ENCODE results near the gene TRAPPC10.

The TRAPPC10 gene

GRCh38 chr21:44011579-44012473 is at the start of gene TRAPPC10:
TRAPPC10 (plus strand) TSS chr21:44012309; CDS start chr21:44012494, 185 bp downstream.
- DNase-seq (ENCODE audit: low read depth in 3 of 3, low spot score in 1 of 3): peak; percentile 29 to 66 (median 51)

DNA sequence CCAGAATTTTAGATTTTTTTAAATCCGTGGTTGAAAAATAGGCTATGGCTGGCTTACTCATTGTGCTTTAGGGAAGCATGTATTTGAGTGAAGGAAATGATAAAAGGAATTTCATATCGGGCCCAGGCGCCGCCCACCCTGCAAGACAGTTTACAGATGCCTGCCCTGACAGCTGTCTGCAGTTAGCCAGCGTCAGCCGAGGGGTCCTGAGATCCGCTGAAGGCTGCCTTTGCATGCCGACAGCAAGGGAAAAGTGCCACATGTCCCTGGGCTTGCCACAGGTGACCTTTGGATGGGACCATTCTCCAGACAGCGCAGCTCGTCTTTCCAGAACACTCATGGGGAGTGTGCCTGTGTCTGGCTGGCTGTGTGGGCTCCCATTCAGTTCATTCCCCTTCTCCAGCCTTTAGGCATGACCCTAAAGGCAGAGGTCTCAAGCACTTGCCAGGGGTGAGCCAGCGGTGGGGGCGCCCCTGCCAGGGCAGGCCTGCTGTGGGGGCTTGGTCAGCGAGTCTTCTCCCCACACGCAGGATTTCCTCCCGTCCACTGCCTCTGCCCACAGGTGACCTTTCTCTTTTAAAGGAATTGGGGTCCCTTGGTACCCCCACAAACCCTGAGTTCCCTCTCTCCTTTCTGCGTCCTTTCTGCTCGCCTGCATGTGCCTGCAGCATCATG is 46.1 kb upstream of the TRAPPC10 start:
- DNase-seq (ENCODE audit: low read depth in 3 of 3, low spot score in 1 of 3): no peak

DNA sequence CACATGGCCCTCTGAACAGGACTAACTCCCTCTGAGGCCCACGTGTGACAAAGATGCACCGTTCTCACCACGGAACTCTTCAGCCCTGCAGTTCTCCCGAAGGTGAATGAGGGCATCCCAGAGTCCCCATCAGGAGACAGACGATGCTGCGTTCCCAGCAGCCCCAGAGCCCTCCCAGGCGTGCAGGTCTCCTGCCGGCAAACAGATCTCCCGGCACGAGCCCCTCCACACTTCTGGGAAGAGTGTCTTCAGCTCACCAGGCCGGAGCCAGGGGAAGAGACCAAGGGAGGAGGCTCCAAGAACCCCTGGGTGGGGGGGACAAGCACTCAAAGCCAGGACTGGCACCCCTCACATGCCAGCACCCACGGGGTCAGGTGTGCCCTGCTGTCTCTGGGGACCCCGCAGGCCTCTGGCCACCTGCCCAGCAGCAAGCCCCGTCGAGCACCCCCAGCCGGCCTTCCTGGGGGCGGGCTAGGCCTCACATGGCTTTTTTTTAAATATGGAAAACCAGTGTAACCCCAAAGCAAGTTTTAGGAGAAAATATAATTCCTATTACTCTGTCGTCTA is 45.1 kb upstream of the TRAPPC10 start:
- DNase-seq (ENCODE audit: low read depth in 3 of 3, low spot score in 1 of 3): no peak

GRCh38 chr21:43967981-43968380 is 44.1 kb upstream of the TRAPPC10 start:
- no peak for DNase-seq (ENCODE audit: low read depth in 3 of 3, low spot score in 1 of 3)

DNA sequence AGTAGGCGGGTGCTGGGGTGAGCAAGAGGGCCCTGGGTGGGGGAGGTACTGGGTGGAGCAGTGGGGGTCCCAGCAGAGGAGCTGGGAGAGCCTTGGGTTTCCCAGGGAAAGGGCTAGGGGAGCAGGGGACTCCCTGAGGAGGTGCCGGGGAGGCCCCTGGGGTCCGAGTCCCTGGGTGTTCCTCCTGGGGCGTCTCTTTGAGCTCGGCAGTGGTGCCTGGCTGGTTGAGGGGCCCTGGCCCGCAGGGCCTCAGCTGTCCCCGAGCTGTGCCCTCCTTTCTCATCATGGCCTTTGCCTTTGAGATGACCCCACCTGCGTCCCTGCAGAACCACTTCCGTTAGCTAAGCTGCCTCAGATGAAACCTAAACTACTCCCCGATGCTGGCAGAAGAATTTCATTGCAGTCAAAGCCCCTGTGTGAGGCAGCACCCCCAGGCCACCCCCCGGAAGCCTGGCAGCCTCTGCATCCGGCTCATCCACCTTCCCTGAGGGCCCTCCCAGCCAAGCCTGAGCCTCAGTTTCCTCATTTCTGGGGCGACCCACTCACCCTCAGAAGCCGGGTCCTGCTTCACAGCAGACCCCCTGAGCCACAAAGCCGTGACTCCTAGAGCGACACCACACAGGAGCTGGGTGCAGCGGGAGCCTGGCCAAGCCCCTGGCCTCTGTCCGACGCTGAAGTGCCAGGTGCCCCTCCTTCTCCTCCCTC is 43.5 kb upstream of the TRAPPC10 start:
- no peak for DNase-seq (ENCODE audit: low read depth in 3 of 3, low spot score in 1 of 3)

- no peak for DNase-seq (ENCODE audit: low read depth in 3 of 3, low spot score in 1 of 3)
Observed at GRCh38 chr21:43969115-43969444, 43.0 kb upstream of the TRAPPC10 start.

- no peak for DNase-seq (ENCODE audit: low read depth in 3 of 3, low spot score in 1 of 3)
Observed at GRCh38 chr21:43970551-43970950, 41.6 kb upstream of the TRAPPC10 start.

DNA sequence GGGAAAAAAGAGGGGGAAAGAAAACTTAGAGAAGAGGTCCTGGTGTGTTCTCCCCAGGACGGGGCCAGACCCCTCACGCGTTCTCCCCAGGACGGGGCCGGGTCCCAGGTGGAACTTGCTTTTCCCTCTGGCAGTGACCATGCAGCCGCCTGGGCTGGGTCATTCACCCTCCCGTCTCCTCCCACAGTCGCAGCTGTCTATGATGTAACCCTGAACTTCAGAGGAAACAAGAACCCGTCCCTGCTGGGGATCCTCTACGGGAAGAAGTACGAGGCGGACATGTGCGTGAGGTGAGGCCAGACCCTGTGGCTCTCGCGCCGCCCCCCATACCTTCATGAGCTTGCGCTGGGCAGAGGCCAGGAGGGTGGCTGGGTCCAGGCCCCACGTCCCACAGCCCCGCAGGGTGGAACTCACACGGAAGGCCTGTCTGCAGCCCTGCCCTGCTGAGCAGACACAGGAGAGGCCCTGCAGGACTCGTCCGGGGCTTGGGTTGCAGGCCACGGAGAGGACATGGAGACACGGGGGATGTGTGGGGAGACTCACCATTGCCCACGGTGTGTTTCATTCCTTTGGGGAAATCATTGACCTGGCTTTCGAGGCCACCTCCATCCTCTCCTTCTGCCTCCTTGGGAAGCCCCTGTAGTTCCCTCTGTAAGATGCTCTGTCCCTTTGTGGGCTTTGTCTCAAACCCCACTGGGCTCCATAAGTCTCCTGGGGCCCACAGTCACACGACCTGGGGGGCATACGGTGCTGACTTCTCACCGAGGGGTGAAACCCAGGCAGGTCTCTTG is 40.7 kb upstream of the TRAPPC10 start:
- DNase-seq (ENCODE audit: low read depth in 3 of 3, low spot score in 1 of 3): no peak

GRCh38 chr21:43971992-43972255 is 40.2 kb upstream of the TRAPPC10 start:
- no peak for DNase-seq (ENCODE audit: low read depth in 3 of 3, low spot score in 1 of 3)

- DNase-seq (ENCODE audit: low read depth in 3 of 3, low spot score in 1 of 3): no peak
Observed at GRCh38 chr21:43972850-43973633, 39.1 kb upstream of the TRAPPC10 start.

GRCh38 chr21:43973634-43973955 is 38.5 kb upstream of the TRAPPC10 start:
- no peak for DNase-seq (ENCODE audit: low read depth in 3 of 3, low spot score in 1 of 3)

- DNase-seq (ENCODE audit: low read depth in 3 of 3, low spot score in 1 of 3): no peak
Observed at GRCh38 chr21:43974791-43975468, 37.2 kb upstream of the TRAPPC10 start.

GRCh38 chr21:43975469-43976098 is 36.5 kb upstream of the TRAPPC10 start:
- DNase-seq (ENCODE audit: low read depth in 3 of 3, low spot score in 1 of 3): peak; percentile 43 to 78 (median 65)

DNA sequence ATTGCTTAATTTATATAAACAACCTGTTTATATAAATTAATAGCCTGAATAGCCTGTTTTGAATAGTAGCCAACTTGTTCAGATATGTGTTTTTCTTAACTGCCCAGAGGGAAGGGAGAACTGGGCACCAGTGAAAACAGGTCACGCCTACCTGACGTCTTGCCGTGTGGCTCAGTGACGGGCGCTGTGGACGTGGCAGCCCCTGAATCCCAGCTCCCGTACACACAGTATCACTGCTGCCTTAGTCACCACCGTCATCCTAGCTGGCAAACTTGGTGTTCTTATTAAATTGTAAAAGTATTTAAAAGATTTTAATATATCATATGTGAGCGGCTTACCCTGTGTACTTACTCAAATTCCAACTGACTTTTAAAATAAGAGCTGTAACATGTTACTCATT is 35.4 kb upstream of the TRAPPC10 start:
- no peak for DNase-seq (ENCODE audit: low read depth in 3 of 3, low spot score in 1 of 3)

GRCh38 chr21:43978060-43978459 is 34.0 kb upstream of the TRAPPC10 start:
- no peak for DNase-seq (ENCODE audit: low read depth in 3 of 3, low spot score in 1 of 3)

GRCh38 chr21:43979654-43980053 is 32.5 kb upstream of the TRAPPC10 start:
- no peak for DNase-seq (ENCODE audit: low read depth in 3 of 3, low spot score in 1 of 3)

- no peak for DNase-seq (ENCODE audit: low read depth in 3 of 3, low spot score in 1 of 3)
Observed at GRCh38 chr21:43981151-43981870, 30.8 kb upstream of the TRAPPC10 start.

DNA sequence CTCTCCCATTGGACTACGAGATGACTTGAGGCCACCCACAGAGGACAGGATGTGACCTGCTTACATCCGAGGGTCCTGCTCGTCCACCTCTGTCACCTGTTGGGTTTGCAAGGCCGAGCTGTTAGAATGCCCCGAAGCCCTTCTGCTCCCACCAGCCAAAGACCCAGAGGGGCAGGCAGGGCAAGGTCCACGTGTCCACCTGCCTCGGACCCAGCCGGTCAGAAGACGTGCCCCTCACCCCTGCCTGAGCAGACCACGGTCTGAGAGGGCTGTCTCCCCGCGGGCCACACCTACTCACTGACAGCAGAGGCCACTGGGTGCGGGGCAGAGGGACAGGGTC is 30.3 kb upstream of the TRAPPC10 start:
- no peak for DNase-seq (ENCODE audit: low read depth in 3 of 3, low spot score in 1 of 3)

Data from stimulated activated CD4-positive, alpha-beta T cell treated with anti-CD3 and anti-CD28 coated beads, TNF-alpha, amount 100 ng/mL, for 1 hour (primary cell).